OCI-LY3 (cell line): ENCODE measurements around the gene SEMA5B.

ENCODE experiments used
- EZH2phosphoT487 ChIP-seq: fragments of 200-600 bp; shearing (Covaris generic); IDR thresholded peaks from 2 replicates; pipeline ENCODE4 v1.6.1; 2018; ENCODE audit warnings: antibody characterized with exemption, mixed run types, low read depth
- TF ChIP-seq, protein P1 (sequence below): fragments of 200-600, 300-600 bp; sonication (generic); IDR thresholded peaks from 2 replicates; pipeline ENCODE4 v1.5.1; 2014; ENCODE audit warnings: antibody characterized with exemption, low read length, low read depth

DNA sequence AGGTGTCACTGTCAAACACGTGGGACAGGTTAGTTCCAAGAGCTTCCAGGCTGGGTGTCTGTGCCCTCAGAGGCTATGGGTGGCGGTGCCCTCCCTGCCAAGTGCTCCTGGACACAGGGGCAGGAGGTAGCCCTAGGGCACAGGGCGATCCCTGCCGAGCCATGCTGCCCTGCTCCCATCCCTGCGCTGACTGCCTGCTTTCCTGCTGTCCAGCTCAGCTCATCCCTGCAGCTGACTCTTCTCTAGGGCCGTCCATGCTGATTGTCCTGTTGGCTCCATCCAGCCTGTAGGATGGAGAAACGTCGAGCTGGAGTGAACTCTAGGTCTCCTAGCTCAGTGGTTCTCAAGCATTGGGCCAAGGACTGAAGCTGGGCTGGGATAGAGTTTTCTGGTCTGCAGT is 42.9 kb upstream of the SEMA5B start:
- no peak for TF ChIP-seq EZH2phosphoT487
- TF ChIP-seq, protein P1, sequence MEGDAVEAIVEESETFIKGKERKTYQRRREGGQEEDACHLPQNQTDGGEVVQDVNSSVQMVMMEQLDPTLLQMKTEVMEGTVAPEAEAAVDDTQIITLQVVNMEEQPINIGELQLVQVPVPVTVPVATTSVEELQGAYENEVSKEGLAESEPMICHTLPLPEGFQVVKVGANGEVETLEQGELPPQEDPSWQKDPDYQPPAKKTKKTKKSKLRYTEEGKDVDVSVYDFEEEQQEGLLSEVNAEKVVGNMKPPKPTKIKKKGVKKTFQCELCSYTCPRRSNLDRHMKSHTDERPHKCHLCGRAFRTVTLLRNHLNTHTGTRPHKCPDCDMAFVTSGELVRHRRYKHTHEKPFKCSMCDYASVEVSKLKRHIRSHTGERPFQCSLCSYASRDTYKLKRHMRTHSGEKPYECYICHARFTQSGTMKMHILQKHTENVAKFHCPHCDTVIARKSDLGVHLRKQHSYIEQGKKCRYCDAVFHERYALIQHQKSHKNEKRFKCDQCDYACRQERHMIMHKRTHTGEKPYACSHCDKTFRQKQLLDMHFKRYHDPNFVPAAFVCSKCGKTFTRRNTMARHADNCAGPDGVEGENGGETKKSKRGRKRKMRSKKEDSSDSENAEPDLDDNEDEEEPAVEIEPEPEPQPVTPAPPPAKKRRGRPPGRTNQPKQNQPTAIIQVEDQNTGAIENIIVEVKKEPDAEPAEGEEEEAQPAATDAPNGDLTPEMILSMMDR: no peak
